Smooth muscle cell (in vitro differentiated cells): ENCODE measurements around the gene STYXL2. TPM values are rescaled to one million over a fixed set of nuclear protein-coding genes. Genes with fewer than 3 reads are reported as not detected.

Experiments used
- DNase-seq: peaks from one replicate; lab custom pipeline; 2025; ENCODE audit not compliant: unreplicated experiment; lab: John Stamatoyannopoulos, UW
- H2AFZ ChIP-seq: fragments of 200-600 bp; sonication (generic); 2 replicates; pipeline ENCODE4 v1.6.0; 2016; ENCODE audit warnings: antibody characterized with exemption, low read depth, mild to moderate bottlenecking
- H3F3A ChIP-seq: fragments of 200-600 bp; sonication (generic); 2 replicates; pipeline ENCODE4 v1.6.0; 2017; ENCODE audit warnings: antibody characterized with exemption, low read depth
- H3K27ac ChIP-seq: fragments of 200-600 bp; sonication (generic); 2 replicates; pipeline ENCODE4 v1.5.1; 2016; ENCODE audit warnings: low read depth, mild to moderate bottlenecking
- H3K27me3 ChIP-seq: fragments of 200-600 bp; sonication (generic); 2 replicates; pipeline ENCODE4 v1.6.1; 2016; ENCODE audit warnings: low read depth, mild to moderate bottlenecking
- H3K36me3 ChIP-seq: fragments of 200-600 bp; sonication (generic); 2 replicates; pipeline ENCODE4 v1.5.1; 2016; ENCODE audit warnings: low read depth
- H3K4me1 ChIP-seq: fragments of 200-600 bp; sonication (generic); 2 replicates; pipeline ENCODE4 v1.5.1; 2016; ENCODE audit warnings: low read depth
- H3K4me2 ChIP-seq: fragments of 200-600 bp; sonication (generic); 2 replicates; pipeline ENCODE4 v1.6.0; 2016; ENCODE audit warnings: mild to moderate bottlenecking
- H3K4me3 ChIP-seq: fragments of 200-600 bp; sonication (generic); 2 replicates; pipeline ENCODE4 v1.5.1; 2016; ENCODE audit warnings: mild to moderate bottlenecking
- H3K79me2 ChIP-seq: fragments of 200-600 bp; sonication (generic); 2 replicates; pipeline ENCODE4 v1.6.0; 2016; ENCODE audit warnings: low read depth, mild to moderate bottlenecking
- H3K9ac ChIP-seq: fragments of 200-600 bp; sonication (generic); 2 replicates; pipeline ENCODE4 v1.6.0; 2016; ENCODE audit warnings: low read depth
- H3K9me3 ChIP-seq: fragments of 200-600 bp; sonication (generic); replicated peaks from 2 replicates; pipeline ENCODE4 v1.5.1; 2016; ENCODE audit warnings: low read depth
- H4K20me1 ChIP-seq: fragments of 200-600 bp; sonication (generic); 2 replicates; pipeline ENCODE4 v1.6.0; 2016; ENCODE audit warnings: low read depth
- CTCF ChIP-seq: fragments of 200-600 bp; sonication (generic); IDR thresholded peaks from 2 replicates; pipeline ENCODE4 v1.5.1; 2017; ENCODE audit warnings: borderline replicate concordance, mild to moderate bottlenecking, antibody characterized with exemption; ENCODE audit not compliant: insufficient read depth, poor library complexity, severe bottlenecking
- WGBS: methylation state at CpG from one replicate; pipeline ENCODE4 v1.1.7; 2016; ENCODE audit warnings: low lambda C conversion rate; 5-methylcytosine and 5-hydroxymethylcytosine counted together
- polyA plus RNA-seq: library from polyadenylated mRNA; unstranded; fragments of >200 nt; fragmentation: Nextera tagmentation; extraction: Ambion mirVana; gene quantifications from 2 replicates; pipeline ENCODE4 v1.2.1, GENCODE V29; 2016
- total RNA-seq: library from RNA; depleted of rRNA; stranded (reverse); fragments of >200 nt; gene quantifications from 2 replicates; pipeline ENCODE4 v1.2.3, GENCODE V29; 2014

Gene STYXL2
- total and polyA plus RNA-seq, 2 experiments from 2014 or later = 0.13 to 0.74 TPM

- H3K4me1 ChIP-seq = no peaks in the 10 kb centered on the region
- no peak overlapping the region for H3K4me3 ChIP-seq
- H3K4me2 ChIP-seq = no peak overlapping the region
Observed at GRCh38 chr1:167083066-167083665, 10.7 kb upstream of the STYXL2 start.

DNA sequence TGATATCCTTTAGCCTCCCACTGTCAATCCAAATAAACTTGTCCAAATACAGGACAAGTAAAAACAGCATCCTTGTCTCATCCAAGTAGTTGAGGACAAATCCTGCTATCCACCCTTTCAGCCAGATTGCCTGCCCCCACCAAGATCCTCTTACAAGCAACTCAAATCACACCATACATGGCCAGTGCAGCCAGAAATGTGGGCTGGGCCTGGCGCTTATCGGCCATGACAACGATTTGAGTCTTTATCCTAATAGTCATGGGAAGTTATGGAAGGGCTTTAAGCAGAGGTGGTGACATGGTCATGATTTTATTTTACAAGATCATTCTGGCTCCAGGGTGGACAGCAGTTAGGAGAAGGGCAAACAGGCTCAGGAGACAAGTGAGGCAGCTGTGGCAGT is 10.0 kb upstream of the STYXL2 start:
- H3K79me2 ChIP-seq = no peaks in the 10 kb centered on the region
- H3K9ac ChIP-seq = no peak overlapping the region
- WGBS = 87% methylated on average over 3 of the region's 3 CpGs
- TF ChIP-seq CTCF = no peak
- no peaks in the 10 kb centered on the region for H3K9me3 ChIP-seq
- no peaks in the 10 kb centered on the region for H3K36me3 ChIP-seq
- no peaks in the 10 kb centered on the region for H3F3A ChIP-seq
- H3K4me2 ChIP-seq = no peak overlapping the region
- DNase-seq = no peak
- H4K20me1 ChIP-seq = no peaks in the 10 kb centered on the region
- no peak overlapping the region for H3K4me3 ChIP-seq
- H3K27me3 ChIP-seq = peaks cover 3% of the 10 kb centered on the region
- H3K4me1 ChIP-seq = no peaks in the 10 kb centered on the region
- no peak overlapping the region for H3K27ac ChIP-seq
- H2AFZ ChIP-seq = no peak overlapping the region

More at GRCh38 chr1:167083066-167083665, 10.7 kb upstream of the STYXL2 start:
- no peak for DNase-seq
- no peaks in the 10 kb centered on the region for H3K79me2 ChIP-seq
- no peaks in the 10 kb centered on the region for H3K36me3 ChIP-seq
- H2AFZ ChIP-seq = no peak overlapping the region
- H3K9me3 ChIP-seq = no peaks in the 10 kb centered on the region
- no peak overlapping the region for H3K9ac ChIP-seq
- H3K27ac ChIP-seq = no peak overlapping the region
- TF ChIP-seq CTCF = no peak
- H4K20me1 ChIP-seq = no peaks in the 10 kb centered on the region
- H3F3A ChIP-seq = no peaks in the 10 kb centered on the region
- peaks cover 4% of the 10 kb centered on the region for H3K27me3 ChIP-seq
- 88% methylated on average over 6 of the region's 6 CpGs for WGBS

- Histone ChIP-seq H3K9ac (no peak overlapping the region), H3K36me3 (no peaks in the 10 kb centered on the region), H3K27me3 (no peaks in the 10 kb centered on the region), H3K9me3 (no peaks in the 10 kb centered on the region), H3F3A (no peaks in the 10 kb centered on the region), H3K4me2 (no peak overlapping the region), H3K79me2 (no peaks in the 10 kb centered on the region), H3K4me3 (no peak overlapping the region), H3K4me1 (no peaks in the 10 kb centered on the region), H4K20me1 (no peaks in the 10 kb centered on the region), H2AFZ (no peak overlapping the region), H3K27ac (no peak overlapping the region)
- DNase-seq = no peak
- no peak for TF ChIP-seq CTCF
Observed at GRCh38 chr1:167084757-167085156, 9.1 kb upstream of the STYXL2 start.

GRCh38 chr1:167086033-167086432 is 7.8 kb upstream of the STYXL2 start:
- H4K20me1 ChIP-seq = no peaks in the 10 kb centered on the region
- no peaks in the 10 kb centered on the region for H3K9me3 ChIP-seq
- H2AFZ ChIP-seq = no peak overlapping the region
- no peaks in the 10 kb centered on the region for H3K36me3 ChIP-seq
- no peak overlapping the region for H3K4me2 ChIP-seq
- TF ChIP-seq CTCF = no peak
- H3K9ac ChIP-seq = no peak overlapping the region
- 85% methylated on average over 7 of the region's 7 CpGs for WGBS
- no peaks in the 10 kb centered on the region for H3K27me3 ChIP-seq
- no peak overlapping the region for H3K4me3 ChIP-seq
- H3K79me2 ChIP-seq = no peaks in the 10 kb centered on the region
- no peak overlapping the region for H3K27ac ChIP-seq
- no peaks in the 10 kb centered on the region for H3F3A ChIP-seq
- no peak for DNase-seq
- H3K4me1 ChIP-seq = no peaks in the 10 kb centered on the region
